Epithelial cell of prostate (primary cell): ENCODE measurements around the gene WDR53.
"Not testable (repeated sequence)": the region's sequence is repeated elsewhere in the genome, so short reads cannot be mapped to it uniquely, and the experiment has no call there.

Experiments
- DNase-seq: peaks from one replicate; pipeline ENCODE4 v3.0.0-alpha.2; 2011; ENCODE audit warnings: low read depth, low spot score
- H3K27ac ChIP-seq: fragments of 450-650 bp; 2 replicates; pipeline ENCODE4 v1.5.1; 2017; ENCODE audit warnings: mild to moderate bottlenecking

The WDR53 gene

GRCh38 chr3:196521291-196521690 lies 47.1 kb downstream of the WDR53 start:
- not testable (repeated sequence) for DNase-seq, H3K27ac ChIP-seq

GRCh38 chr3:196519718-196520082 lies 48.7 kb downstream of the WDR53 start:
- no peak for DNase-seq

GRCh38 chr3:196518966-196519717 lies 49.2 kb downstream of the WDR53 start:
- DNase-seq, result no peak

More at GRCh38 chr3:196519718-196520082, 48.7 kb downstream of the WDR53 start:
- no peak overlapping the region for H3K27ac ChIP-seq

GRCh38 chr3:196517919-196518318 lies 50.4 kb downstream of the WDR53 start:
- H3K27ac ChIP-seq, result no peak overlapping the region
- DNase-seq, result peak; percentile 74

More at GRCh38 chr3:196518966-196519717, 49.2 kb downstream of the WDR53 start:
- H3K27ac ChIP-seq, result no peak overlapping the region

- no peak overlapping the region for H3K27ac ChIP-seq
- DNase-seq, result no peak
Observed at GRCh38 chr3:196517162-196517800, 51.1 kb downstream of the WDR53 start.

GRCh38 chr3:196514913-196515621 lies 53.3 kb downstream of the WDR53 start, which contains the start of gene SMCO1:
Gene SMCO1, minus strand, starts transcription at chr3:196515346. Its CDS starts 137 bp downstream, at chr3:196515209.
- no peak within 1 kb of the TSS for H3K27ac ChIP-seq
- DNase-seq, result no peak

- H3K27ac ChIP-seq, result no peak overlapping the region
- no peak for DNase-seq
Observed at GRCh38 chr3:196514350-196514716, 54.0 kb downstream of the WDR53 start.

- H3K27ac ChIP-seq, result no peak overlapping the region
- no peak for DNase-seq
Observed at GRCh38 chr3:196513697-196514349, 54.5 kb downstream of the WDR53 start.

GRCh38 chr3:196511646-196512425 lies 56.5 kb downstream of the WDR53 start:
- H3K27ac ChIP-seq, result peak overlapping the region; percentile 52
- peak; percentile 54 for DNase-seq

- DNase-seq, H3K27ac ChIP-seq: not testable (repeated sequence)
Observed at GRCh38 chr3:196511108-196511507, 57.2 kb downstream of the WDR53 start.

- DNase-seq, result no peak
- H3K27ac ChIP-seq, result no peak overlapping the region
Observed at GRCh38 chr3:196506687-196507086, 61.7 kb downstream of the WDR53 start.

GRCh38 chr3:196504556-196504955 lies 63.8 kb downstream of the WDR53 start:
- no peak overlapping the region for H3K27ac ChIP-seq
- no peak for DNase-seq
